Type B pancreatic cell (in vitro differentiated cells): Measurements from ENCODE around the gene H3-3A. TPM values are rescaled to one million over a fixed set of nuclear protein-coding genes. Genes with fewer than 3 reads are reported as not detected.

Experiments
- DNase-seq: peaks from one replicate; pipeline ENCODE4 v3.0.0; 2021; ENCODE audit warnings: mixed read lengths; ENCODE audit not compliant: unreplicated experiment; ENCODE audit errors: extremely low spot score
- H3K27ac Mint-ChIP-seq: 2 replicates; pipeline ENCODE4 v1.8.0; 2021; ENCODE audit warnings: mild to moderate bottlenecking, mixed read lengths
- H3K27me3 Mint-ChIP-seq: 2 replicates; pipeline ENCODE4 v1.8.0; 2021; ENCODE audit warnings: mixed read lengths
- H3K36me3 Mint-ChIP-seq: 2 replicates; pipeline ENCODE4 v1.8.0; 2021; ENCODE audit warnings: mixed read lengths
- H3K4me1 Mint-ChIP-seq: one replicate; pipeline ENCODE4 v1.8.0; 2021; ENCODE audit warnings: mixed read lengths; ENCODE audit not compliant: unreplicated experiment
- H3K4me3 Mint-ChIP-seq: 2 replicates; pipeline ENCODE4 v1.8.0; 2021; ENCODE audit warnings: mild to moderate bottlenecking, mixed read lengths
- H3K9me3 Mint-ChIP-seq: 2 replicates; pipeline ENCODE4 v1.8.0; 2021; ENCODE audit warnings: mixed read lengths
- CTCF ChIP-seq: fragments of 200-600 bp; sonication (generic); conservative IDR thresholded peaks from 2 replicates; pipeline ENCODE4 v1.5.0; 2021; ENCODE audit warnings: antibody characterized with exemption, mild to moderate bottlenecking
- total RNA-seq: library from RNA; stranded (reverse); gene quantifications from 2 replicates; pipeline ENCODE4 v1.2.1, GENCODE V29; 2021; ENCODE audit warnings: low replicate concordance

Gene H3-3A
- total RNA-seq, 1 donor from 2014 or later = 873 TPM

- DNase-seq = no peak
- Mint-ChIP-seq H3K9me3 (no peaks in the 10 kb centered on the region), H3K4me3 (peak overlapping the region; percentile 53), H3K4me1 (peaks cover 16% of the 10 kb centered on the region), H3K27ac (peak overlapping the region; percentile 58), H3K36me3 (no peaks in the 10 kb centered on the region), H3K27me3 (no peaks in the 10 kb centered on the region)
- TF ChIP-seq CTCF = no peak
Measured at GRCh38 chr1:226118357-226118756, 55.8 kb downstream of the H3-3A start.

- no peak for TF ChIP-seq CTCF
- peaks cover 20% of the 10 kb centered on the region for H3K4me1 Mint-ChIP-seq
- no peak overlapping the region for H3K27ac Mint-ChIP-seq
- H3K27me3 Mint-ChIP-seq = no peaks in the 10 kb centered on the region
- DNase-seq = no peak
- no peaks in the 10 kb centered on the region for H3K36me3 Mint-ChIP-seq
- H3K9me3 Mint-ChIP-seq = no peaks in the 10 kb centered on the region
- peak overlapping the region; percentile 53 for H3K4me3 Mint-ChIP-seq
Measured at GRCh38 chr1:226119169-226119568, 56.7 kb downstream of the H3-3A start.

GRCh38 chr1:226120398-226120797, 57.9 kb downstream of the H3-3A start:
- Mint-ChIP-seq H3K36me3 (no peaks in the 10 kb centered on the region), H3K27me3 (no peaks in the 10 kb centered on the region), H3K4me3 (peak overlapping the region; percentile 86), H3K4me1 (peaks cover 32% of the 10 kb centered on the region), H3K9me3 (no peaks in the 10 kb centered on the region), H3K27ac (peak overlapping the region; percentile 60)
- TF ChIP-seq CTCF = no peak
- no peak for DNase-seq

GRCh38 chr1:226121049-226121586, 58.6 kb downstream of the H3-3A start:
- peaks cover 35% of the 10 kb centered on the region for H3K4me1 Mint-ChIP-seq
- DNase-seq = no peak
- no peak for TF ChIP-seq CTCF
- H3K9me3 Mint-ChIP-seq = no peaks in the 10 kb centered on the region
- H3K27me3 Mint-ChIP-seq = no peaks in the 10 kb centered on the region
- H3K36me3 Mint-ChIP-seq = no peaks in the 10 kb centered on the region
- peak overlapping the region; percentile 86 for H3K4me3 Mint-ChIP-seq
- H3K27ac Mint-ChIP-seq = peak overlapping the region; percentile 60

Other genes starting within 250 kb of the H3-3A start
- gene TMEM63A, start 180.3 kb upstream of the H3-3A start, total RNA-seq = 63.3 and 78.0 TPM in 2 replicates
- gene LEFTY1, start 173.6 kb upstream of the H3-3A start, total RNA-seq = 0.29 and 0.31 TPM in 2 replicates
- gene PYCR2, start 138.5 kb upstream of the H3-3A start, total RNA-seq = 37.8 and 46.7 TPM in 2 replicates
- not detected in 2 replicates for gene LEFTY2, start 121.5 kb upstream of the H3-3A start, total RNA-seq
- 15.0 and 15.1 TPM in 2 replicates for gene SDE2, start 63.4 kb upstream of the H3-3A start, total RNA-seq
- 37.4 and 56.9 TPM in 2 replicates for gene ACBD3, start 124.0 kb downstream of the H3-3A start, total RNA-seq
- gene MIXL1, start 160.9 kb downstream of the H3-3A start, total RNA-seq = 0.14 and 0.63 TPM in 2 replicates
- 5.4 and 10.5 TPM in 2 replicates for gene LIN9, start 246.4 kb downstream of the H3-3A start, total RNA-seq